T-helper 1 cell (primary cell): ENCODE measurements around the gene RTP5.

ENCODE experiments used
- DNase-seq, 5 donors: peaks; one replicate each; pipeline ENCODE4 v3.0.0-alpha.2; 2012 to 2020

Gene RTP5

GRCh38 chr2:241890524-241891235, 21.2 kb downstream of the RTP5 start:
- no peak for DNase-seq

GRCh38 chr2:241891315-241891987, 21.9 kb downstream of the RTP5 start:
- DNase-seq = no peak

- DNase-seq = no peak
These were observed 22.4 kb downstream of the RTP5 start for GRCh38 chr2:241891988-241892298.

- DNase-seq = no peak
These were observed 23.0 kb downstream of the RTP5 start for GRCh38 chr2:241892299-241893137.

- DNase-seq = no peak
These were observed 23.7 kb downstream of the RTP5 start for GRCh38 chr2:241893265-241893664.

- DNase-seq = no peak
These were observed 24.6 kb downstream of the RTP5 start for GRCh38 chr2:241894056-241894641.

GRCh38 chr2:241894681-241895426, 25.3 kb downstream of the RTP5 start:
- DNase-seq = no peak

GRCh38 chr2:241895427-241895711, 25.8 kb downstream of the RTP5 start:
- DNase-seq = no peak

- no peak for DNase-seq
These were observed 26.4 kb downstream of the RTP5 start for GRCh38 chr2:241895712-241896641.

- no peak for DNase-seq
These were observed 27.2 kb downstream of the RTP5 start for GRCh38 chr2:241896746-241897201.

GRCh38 chr2:241897231-241897916, 27.8 kb downstream of the RTP5 start:
- no peak for DNase-seq

GRCh38 chr2:241898463-241899270, 29.1 kb downstream of the RTP5 start:
- DNase-seq = no peak

- no peak for DNase-seq
These were observed 30.9 kb downstream of the RTP5 start for GRCh38 chr2:241900251-241901017.

- no peak for DNase-seq
These were observed 31.5 kb downstream of the RTP5 start for GRCh38 chr2:241901018-241901380.

GRCh38 chr2:241901500-241902351, 32.2 kb downstream of the RTP5 start:
- no peak for DNase-seq

- no peak for DNase-seq
These were observed 32.9 kb downstream of the RTP5 start for GRCh38 chr2:241902357-241902991.

GRCh38 chr2:241903121-241904010, 33.8 kb downstream of the RTP5 start:
- no peak for DNase-seq
